ENCODE measurements around the gene PCDHGA9. TPM values are rescaled to one million over a fixed set of nuclear protein-coding genes. Genes with fewer than 3 reads are reported as not detected.

Gene PCDHGA9
- total RNA-seq, 1 experiment from 2014 or later = 1.9 TPM

DNA sequence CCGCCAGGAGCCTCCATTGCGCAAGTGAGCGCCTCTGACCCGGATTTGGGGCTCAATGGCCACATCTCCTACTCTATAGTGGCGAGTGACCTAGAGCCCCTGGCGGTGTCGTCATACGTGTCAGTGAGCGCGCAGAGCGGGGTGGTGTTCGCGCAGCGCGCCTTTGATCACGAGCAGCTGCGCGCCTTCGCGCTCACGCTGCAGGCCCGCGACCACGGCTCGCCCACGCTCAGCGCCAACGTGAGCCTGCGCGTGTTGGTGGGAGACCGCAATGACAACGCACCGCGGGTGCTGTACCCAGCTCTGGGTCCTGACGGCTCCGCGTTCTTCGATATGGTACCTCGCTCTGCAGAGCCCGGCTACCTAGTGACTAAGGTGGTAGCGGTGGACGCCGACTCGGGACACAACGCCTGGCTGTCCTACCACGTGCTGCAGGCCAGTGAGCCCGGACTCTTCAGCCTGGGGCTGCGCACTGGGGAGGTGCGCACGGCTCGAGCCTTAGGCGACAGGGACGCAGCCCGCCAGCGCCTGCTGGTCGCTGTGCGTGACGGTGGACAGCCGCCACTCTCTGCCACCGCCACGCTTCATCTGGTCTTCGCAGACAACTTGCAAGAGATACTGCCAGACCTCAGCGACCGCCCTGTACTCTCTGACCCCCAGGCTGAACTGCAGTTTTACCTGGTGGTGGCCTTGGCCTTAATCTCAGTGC, 7.2 kb downstream of the PCDHGA9 start:
- intact Hi-C loops (cut with micrococcal nuclease) = no loop called here
- no peak for DNase-seq
- Histone ChIP-seq H3K79me2 (ENCODE audit: low read length) (no peaks in the 10 kb centered on the region), H3K9me2 (replicated peaks; ENCODE audit: low read length) (no peaks in the 10 kb centered on the region), H3K27ac (ENCODE audit: low read length) (no peak overlapping the region), H3K4me2 (ENCODE audit: low read length) (no peak overlapping the region), H4K20me1 (ENCODE audit: low read length) (no peaks in the 10 kb centered on the region), H3F3A (ENCODE audit: low read length, unreplicated experiment) (no peaks in the 10 kb centered on the region), H3K4me1 (ENCODE audit: insufficient read depth, low read length) (no peaks in the 10 kb centered on the region), H3K9me3 (ENCODE audit: low read length) (0 out of 2 replicates have a peak, but pooled peaks cover 11% of the 10 kb centered on the region), H3K27me3 (ENCODE audit: low read length) (no peaks in the 10 kb centered on the region), H3K9ac (ENCODE audit: low read length) (no peak overlapping the region), H2AFZ (ENCODE audit: low read length) (no peak overlapping the region), H3K4me3 (ENCODE audit: low read length) (no peak overlapping the region), H3K36me3 (ENCODE audit: low read depth, low read length) (peaks cover 6% of the 10 kb centered on the region; the same call in 1 of the 2 replicates)
- ATAC-seq = no peak
- BruUV-seq (replicated peaks) = no TSS peak
- TF ChIP-seq EZH2 (IDR thresholded peaks at IDR 0.05; ENCODE audit: low read length, unreplicated experiment) = no peak
- no peak for TF ChIP-seq EZH2phosphoT487 (IDR thresholded peaks at IDR 0.05; ENCODE audit: borderline replicate concordance, low read length)
- TF ChIP-seq, protein P1, sequence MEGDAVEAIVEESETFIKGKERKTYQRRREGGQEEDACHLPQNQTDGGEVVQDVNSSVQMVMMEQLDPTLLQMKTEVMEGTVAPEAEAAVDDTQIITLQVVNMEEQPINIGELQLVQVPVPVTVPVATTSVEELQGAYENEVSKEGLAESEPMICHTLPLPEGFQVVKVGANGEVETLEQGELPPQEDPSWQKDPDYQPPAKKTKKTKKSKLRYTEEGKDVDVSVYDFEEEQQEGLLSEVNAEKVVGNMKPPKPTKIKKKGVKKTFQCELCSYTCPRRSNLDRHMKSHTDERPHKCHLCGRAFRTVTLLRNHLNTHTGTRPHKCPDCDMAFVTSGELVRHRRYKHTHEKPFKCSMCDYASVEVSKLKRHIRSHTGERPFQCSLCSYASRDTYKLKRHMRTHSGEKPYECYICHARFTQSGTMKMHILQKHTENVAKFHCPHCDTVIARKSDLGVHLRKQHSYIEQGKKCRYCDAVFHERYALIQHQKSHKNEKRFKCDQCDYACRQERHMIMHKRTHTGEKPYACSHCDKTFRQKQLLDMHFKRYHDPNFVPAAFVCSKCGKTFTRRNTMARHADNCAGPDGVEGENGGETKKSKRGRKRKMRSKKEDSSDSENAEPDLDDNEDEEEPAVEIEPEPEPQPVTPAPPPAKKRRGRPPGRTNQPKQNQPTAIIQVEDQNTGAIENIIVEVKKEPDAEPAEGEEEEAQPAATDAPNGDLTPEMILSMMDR (conservative IDR thresholded peaks at IDR 0.05; ENCODE audit: low read depth, low read length) = no peak
- POLR2A ChIA-PET (ENCODE audit: unreplicated experiment) = no interaction called here
- CTCF ChIA-PET = no interaction called here

DNA sequence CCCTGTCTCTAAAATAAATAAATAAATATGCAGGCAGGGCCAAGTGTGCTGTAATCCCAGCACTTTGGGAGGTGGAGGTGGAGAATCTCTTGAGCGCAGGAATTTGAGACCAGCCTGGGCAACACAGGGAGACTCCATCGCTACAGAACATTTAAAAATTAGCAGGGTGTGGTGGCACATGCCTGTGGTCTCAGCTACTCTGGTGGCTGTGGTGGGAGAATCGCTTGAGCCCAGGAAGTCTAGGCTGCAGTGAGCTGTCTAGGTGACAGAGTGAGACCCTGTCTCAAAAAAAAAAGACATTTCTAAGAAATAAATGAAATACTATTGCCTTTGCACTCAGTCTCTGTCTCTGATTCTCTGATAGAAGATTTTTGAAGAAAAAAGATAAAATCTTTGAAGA, 9.0 kb downstream of the PCDHGA9 start:
- Histone ChIP-seq H2AFZ (ENCODE audit: low read length) (no peak overlapping the region), H3K36me3 (ENCODE audit: low read depth, low read length) (peaks cover 6% of the 10 kb centered on the region; the same call in 1 of the 2 replicates), H3K27me3 (ENCODE audit: low read length) (no peaks in the 10 kb centered on the region), H3K4me2 (ENCODE audit: low read length) (no peak overlapping the region), H4K20me1 (ENCODE audit: low read length) (no peaks in the 10 kb centered on the region), H3K9ac (ENCODE audit: low read length) (no peak overlapping the region), H3K9me2 (replicated peaks; ENCODE audit: low read length) (no peaks in the 10 kb centered on the region), H3K79me2 (ENCODE audit: low read length) (no peaks in the 10 kb centered on the region), H3F3A (ENCODE audit: low read length, unreplicated experiment) (no peaks in the 10 kb centered on the region), H3K9me3 (ENCODE audit: low read length) (0 out of 2 replicates have a peak, but pooled peaks cover 11% of the 10 kb centered on the region), H3K4me3 (ENCODE audit: low read length) (no peak overlapping the region), H3K4me1 (ENCODE audit: insufficient read depth, low read length) (no peaks in the 10 kb centered on the region), H3K27ac (ENCODE audit: low read length) (no peak overlapping the region)
- TF ChIP-seq, protein P1 (conservative IDR thresholded peaks at IDR 0.05; ENCODE audit: low read depth, low read length) = no peak
- no peak for TF ChIP-seq EZH2phosphoT487 (IDR thresholded peaks at IDR 0.05; ENCODE audit: borderline replicate concordance, low read length)
- TF ChIP-seq EZH2 (IDR thresholded peaks at IDR 0.05; ENCODE audit: low read length, unreplicated experiment) = no peak
- no peak for DNase-seq
- ATAC-seq = no peak
- intact Hi-C loops (cut with micrococcal nuclease) = no loop called here
- ChIA-PET CTCF (interaction anchor here (0.6 kb wide), 1 partner anchor 590 kb away, joined by 3 read pairs; no protein-coding TSS in a partner anchor), POLR2A (ENCODE audit: unreplicated experiment) (no interaction called here)
- no TSS peak for BruUV-seq (replicated peaks)

DNA sequence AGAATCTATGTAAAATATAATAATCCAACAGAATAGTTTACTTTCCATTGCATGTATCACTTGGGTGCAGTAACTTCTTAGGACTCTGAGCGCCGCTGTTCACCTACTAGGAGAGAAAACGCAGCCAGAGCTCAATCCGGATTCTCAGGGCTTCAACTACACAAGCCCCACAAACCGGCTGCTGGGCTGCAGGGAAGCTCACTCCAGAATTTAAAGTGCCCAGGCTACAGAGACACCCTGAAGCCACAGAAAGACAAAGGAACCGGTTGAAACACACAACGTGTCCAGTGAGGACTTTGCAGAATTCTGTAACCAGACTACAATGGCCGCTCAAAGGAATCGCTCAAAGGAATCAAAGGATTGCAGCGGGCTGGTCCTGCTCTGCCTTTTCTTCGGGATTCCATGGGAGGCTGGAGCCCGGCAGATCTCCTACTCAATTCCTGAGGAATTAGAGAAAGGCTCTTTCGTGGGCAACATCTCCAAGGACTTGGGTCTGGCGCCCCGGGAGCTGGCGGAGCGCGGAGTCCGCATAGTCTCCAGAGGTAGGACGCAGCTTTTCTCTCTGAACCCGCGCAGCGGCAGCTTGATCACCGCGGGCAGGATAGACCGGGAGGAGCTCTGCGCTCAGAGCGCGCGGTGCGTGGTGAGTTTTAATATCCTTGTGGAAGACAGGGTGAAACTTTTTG, 10.4 kb downstream of the PCDHGA9 start, which contains the start of gene PCDHGA10:
TSS of gene PCDHGA10 (plus strand) at position 134 of the 686 bp plus-strand sequence. CDS start at position 323, 189 bp downstream.
- no peak within 1 kb of the TSS for H2AFZ ChIP-seq (ENCODE audit: low read length)
- BruUV-seq (replicated peaks) = no TSS peak
- TF ChIP-seq EZH2phosphoT487 (IDR thresholded peaks at IDR 0.05; ENCODE audit: borderline replicate concordance, low read length) = no peak
- TF ChIP-seq, protein P1 (conservative IDR thresholded peaks at IDR 0.05; ENCODE audit: low read depth, low read length) = no peak
- no peak for TF ChIP-seq EZH2 (IDR thresholded peaks at IDR 0.05; ENCODE audit: low read length, unreplicated experiment)

More for the DNA sequence above, 10.4 kb downstream of the PCDHGA9 start, which contains the start of gene PCDHGA10:
- H3K27ac ChIP-seq (ENCODE audit: low read length) = no peak within 1 kb of the TSS
- no peak within 1 kb of the TSS for H3K4me2 ChIP-seq (ENCODE audit: low read length)
- H3K9me3 ChIP-seq (ENCODE audit: low read length) = 0 out of 2 replicates have a peak, but pooled peaks cover 4% of the 10 kb centered on the region
- H3K9ac ChIP-seq (ENCODE audit: low read length) = no peak within 1 kb of the TSS
- ATAC-seq (no peak), DNase-seq (no peak)
- CTCF ChIA-PET = no interaction called here
- H4K20me1 ChIP-seq (ENCODE audit: low read length) = no peaks in the 10 kb centered on the region
- POLR2A ChIA-PET (ENCODE audit: unreplicated experiment) = no interaction called here
- H3K9me2 ChIP-seq (replicated peaks; ENCODE audit: low read length) = no peaks in the 10 kb centered on the region
- H3K36me3 ChIP-seq (ENCODE audit: low read depth, low read length) = peaks cover 6% of the 10 kb centered on the region; the same call in 1 of the 2 replicates
- no peaks in the 10 kb centered on the region for H3K27me3 ChIP-seq (ENCODE audit: low read length)
- intact Hi-C loops (cut with micrococcal nuclease) = no loop called here
- no peaks in the 10 kb centered on the region for H3K79me2 ChIP-seq (ENCODE audit: low read length)
- no peaks in the 10 kb centered on the region for H3F3A ChIP-seq (ENCODE audit: low read length, unreplicated experiment)
- no peaks in the 10 kb centered on the region for H3K4me1 ChIP-seq (ENCODE audit: insufficient read depth, low read length)
- H3K4me3 ChIP-seq (ENCODE audit: low read length) = no peak within 1 kb of the TSS

Data from PC-3 (cell line).